Endothelial cell of umbilical vein (primary cell): ENCODE data around the gene SLF2.

Source experiments
- CTCF ChIP-seq, 2 donors: IDR thresholded peaks; 1 replicate in 1 of 2; 2 replicates in 1 of 2; pipeline ENCODE4 v1.5.1; 2011; ENCODE audit warnings: low read length in 2 of 2, mild to moderate bottlenecking in 2 of 2, moderate library complexity in 2 of 2, control low read depth in 1 of 2, inconsistent platforms in 1 of 2, low read depth in 1 of 2; ENCODE audit not compliant: insufficient read depth in 1 of 2; ENCODE audit errors: extremely low read depth in 1 of 2
- EZH2 ChIP-seq: IDR thresholded peaks from 2 replicates; pipeline ENCODE4 v1.6.1; 2012; ENCODE audit warnings: borderline replicate concordance, low read depth, mild to moderate bottlenecking, moderate library complexity, low read length, inconsistent platforms; ENCODE audit not compliant: severe bottlenecking
- FOS ChIP-seq: IDR thresholded peaks from 2 replicates; pipeline ENCODE4 v1.6.1; 2011; ENCODE audit warnings: mild to moderate bottlenecking, low read length, moderate library complexity, borderline replicate concordance; ENCODE audit not compliant: insufficient read depth
- JUN ChIP-seq: IDR thresholded peaks from 2 replicates; pipeline ENCODE4 v1.6.1; 2011; ENCODE audit warnings: borderline replicate concordance, low read depth; ENCODE audit not compliant: insufficient read length, insufficient read depth
- MYC ChIP-seq: IDR thresholded peaks from one replicate; pipeline ENCODE4 v1.6.1; 2011; ENCODE audit warnings: mild to moderate bottlenecking, low read depth, low read length
- POLR2A ChIP-seq: IDR thresholded peaks from 2 replicates; pipeline ENCODE4 v1.6.1; 2012; ENCODE audit warnings: low read depth, mild to moderate bottlenecking, control low read depth, low read length
- POLR2AphosphoS5 ChIP-seq: IDR thresholded peaks from 2 replicates; pipeline ENCODE4 v1.6.1; 2012; ENCODE audit warnings: low read depth, mild to moderate bottlenecking, control low read depth, low read length, moderate library complexity; ENCODE audit not compliant: insufficient read depth

- no peak for TF ChIP-seq CTCF (IDR thresholded peaks at IDR 0.05; ENCODE audit: extremely low read depth in 1 of 2, insufficient read depth in 1 of 2, low read depth in 1 of 2, low read length in 2 of 2)
- no peak for TF ChIP-seq EZH2
- TF ChIP-seq POLR2AphosphoS5, result no peak
- TF ChIP-seq MYC, result no peak
- no peak for TF ChIP-seq JUN
- TF ChIP-seq FOS, result no peak
- TF ChIP-seq POLR2A, result no peak
Observed at GRCh38 chr10:100876585-100877460, 35.9 kb upstream of the SLF2 start.
